Stomach (tissue), 9 donors: ENCODE data around the gene SLC7A9. TPM values are rescaled to one million over a fixed set of nuclear protein-coding genes. Genes with fewer than 3 reads are reported as not detected.

Source experiments
- DNase-seq, 2 donors: peaks; one replicate each; pipeline versions ENCODE4 v3.0.0 to v3.0.0-alpha.2; 2013 to 2019
- H3K27ac ChIP-seq, 5 donors: fragments of 200-600 bp in 4 of 5; sonication (generic) in 4 of 5; one replicate each; pipeline ENCODE4 v1.5.1; 2013 to 2019; ENCODE audit warnings: mild to moderate bottlenecking in 1 of 5, moderate library complexity in 1 of 5
- H3K27me3 ChIP-seq, 3 donors: fragments of 200-600 bp; sonication (generic); one replicate each; pipeline ENCODE4 v1.5.1; 2017 to 2019; ENCODE audit warnings: mixed run types in 1 of 3
- H3K36me3 ChIP-seq, 4 donors: fragments of 200-600 bp; sonication (generic); 1 replicate in 3 of 4; 2 replicates in 1 of 4; pipeline ENCODE4 v1.5.1; 2016 to 2019
- H3K4me1 ChIP-seq, 4 donors: fragments of 200-600 bp; sonication (generic); one replicate each; pipeline ENCODE4 v1.5.1; 2016 to 2019
- H3K4me3 ChIP-seq, 4 donors: fragments of 200-600 bp; sonication (generic) in 3 of 4; one replicate each; pipeline ENCODE4 v1.5.1; 2016 to 2019; ENCODE audit warnings: mild to moderate bottlenecking in 1 of 4
- H3K9me3 ChIP-seq, 4 donors: fragments of 200-600 bp; sonication (generic); one replicate each; pipeline ENCODE4 v1.5.1; 2016 to 2019
- CTCF ChIP-seq, 7 experiments: fragments of 450-650 bp in 4 of 7; fragments of 200-600 bp in 3 of 7; sonication (generic) in 3 of 7; IDR thresholded peaks; one replicate each; pipeline ENCODE4 v1.5.1; 2016 to 2019; ENCODE audit warnings: antibody characterized with exemption in 7 of 7, control low read depth in 2 of 7, mild to moderate bottlenecking in 1 of 7
- EP300 ChIP-seq: sonication (generic); formaldehyde crosslinking; IDR thresholded peaks from one replicate; pipeline ENCODE4 v1.6.1; 2017; ENCODE audit warnings: antibody characterized with exemption
- POLR2A ChIP-seq, 4 donors: fragments of 450-650 bp; IDR thresholded peaks; one replicate each; pipeline ENCODE4 v1.6.1; 2016; ENCODE audit warnings: antibody characterized with exemption in 4 of 4, control low read depth in 2 of 4, mild to moderate bottlenecking in 1 of 4, moderate library complexity in 1 of 4
- POLR2AphosphoS5 ChIP-seq, 3 donors: sonication (generic); formaldehyde crosslinking; IDR thresholded peaks; one replicate each; pipeline ENCODE4 v1.6.1; 2016; ENCODE audit warnings: antibody characterized with exemption in 3 of 3
- WGBS, 5 donors: extraction: QIAGEN DNeasy Blood & Tissue Kit in 3 of 5; methylation state at CpG; one replicate each; pipeline versions ENCODE4 v1.1.5 to v1.1.7; 2013 to 2018; 5-methylcytosine and 5-hydroxymethylcytosine counted together
- intact Hi-C: fragments of 100-400 bp; cut with DNase I; formaldehyde crosslinking; loops from one replicate; pipeline ENCODE4 v1.15.1; 2023; ENCODE audit warnings: low total_unique reads
- polyA plus RNA-seq, 3 donors: library from polyadenylated mRNA; stranded (reverse); fragments of 200-250 nt; gene quantifications; one replicate each; pipeline ENCODE4 v1.2.3, GENCODE V29; 2013
- total RNA-seq, 5 donors: library from RNA; depleted of rRNA; stranded (reverse); fragments of >200 nt; gene quantifications; one replicate each; pipeline versions ENCODE4 v1.1.0 to v1.2.3, GENCODE V29; 2014 to 2016
- donor health status: healthy with polysubstance abuse.
- donor health status: Bipolar disorder and iron deficiency.
- donor health status: healthy.

SLC7A9 gene
- total and polyA plus RNA-seq, 8 donors: 0.58 to 2.4 TPM; not detected in 6

- no peaks in the 10 kb centered on the region for H3K27me3 ChIP-seq
- H3K4me1 ChIP-seq: no peaks in the 10 kb centered on the region
- TF ChIP-seq EP300 (no peak), CTCF (IDR thresholded peaks at IDR 0.05) (no peak), POLR2AphosphoS5 (IDR thresholded peaks at IDR 0.05) (no peak), POLR2A (IDR thresholded peaks at IDR 0.05) (no peak)
- no peaks in the 10 kb centered on the region for H3K9me3 ChIP-seq
- intact Hi-C loops: no loop called here
- no peak overlapping the region for H3K27ac ChIP-seq
- peaks cover 3 to 68% (median 44%) of the 10 kb centered on the region in 4 donors for H3K36me3 ChIP-seq
- no peak overlapping the region for H3K4me3 ChIP-seq
- 89 to 96% (median 95%) methylated on average over 14 of the region's 14 CpGs for WGBS, 5 donors
- peak in 1 of 2 donors; percentile 19 for DNase-seq
These were observed 8.6 kb upstream of the SLC7A9 start for GRCh38 chr19:32877977-32878745.

- no peaks in the 10 kb centered on the region for H3K4me1 ChIP-seq
- H3K9me3 ChIP-seq: no peaks in the 10 kb centered on the region
- H3K27ac ChIP-seq: no peak overlapping the region
- intact Hi-C loops: no loop called here
- WGBS, 5 donors: 92 to 97% (median 93%) methylated on average over 9 of the region's 9 CpGs
- H3K27me3 ChIP-seq: no peaks in the 10 kb centered on the region
- peak in 1 of 2 donors; percentile 18 for DNase-seq
- TF ChIP-seq POLR2AphosphoS5 (IDR thresholded peaks at IDR 0.05): no peak
- TF ChIP-seq CTCF (IDR thresholded peaks at IDR 0.05): no peak
- TF ChIP-seq POLR2A (IDR thresholded peaks at IDR 0.05): no peak
- TF ChIP-seq EP300: no peak
- peaks cover 3 to 62% (median 44%) of the 10 kb centered on the region in 4 donors for H3K36me3 ChIP-seq
- no peak overlapping the region for H3K4me3 ChIP-seq
These were observed 7.9 kb upstream of the SLC7A9 start for GRCh38 chr19:32877323-32877912.

GRCh38 chr19:32876919-32877285 is 7.3 kb upstream of the SLC7A9 start:
- no peaks in the 10 kb centered on the region for H3K9me3 ChIP-seq
- intact Hi-C loops: no loop called here
- WGBS, 5 donors: 80 to 90% (median 86%) methylated on average over 12 of the region's 12 CpGs
- no peak for TF ChIP-seq POLR2AphosphoS5 (IDR thresholded peaks at IDR 0.05)
- TF ChIP-seq POLR2A (IDR thresholded peaks at IDR 0.05): no peak
- TF ChIP-seq CTCF (IDR thresholded peaks at IDR 0.05): no peak
- no peak for TF ChIP-seq EP300
- H3K36me3 ChIP-seq: peaks cover 3 to 59% (median 44%) of the 10 kb centered on the region in 4 donors
- no peaks in the 10 kb centered on the region for H3K27me3 ChIP-seq
- no peak for DNase-seq
- no peak overlapping the region for H3K27ac ChIP-seq
- no peak overlapping the region for H3K4me3 ChIP-seq
- H3K4me1 ChIP-seq: no peaks in the 10 kb centered on the region

- 73 to 87% (median 85%) methylated on average over 9 of the region's 9 CpGs for WGBS, 5 donors
- intact Hi-C loops: no loop called here
- peak in 1 of 2 donors; percentile 17 for DNase-seq
- H3K4me3 ChIP-seq: no peak overlapping the region
- no peaks in the 10 kb centered on the region for H3K27me3 ChIP-seq
- no peaks in the 10 kb centered on the region for H3K9me3 ChIP-seq
- peaks cover 3 to 54% (median 38%) of the 10 kb centered on the region in 4 donors for H3K36me3 ChIP-seq
- TF ChIP-seq EP300 (no peak), POLR2AphosphoS5 (IDR thresholded peaks at IDR 0.05) (no peak), CTCF (IDR thresholded peaks at IDR 0.05) (no peak), POLR2A (IDR thresholded peaks at IDR 0.05) (no peak)
- H3K27ac ChIP-seq: no peak overlapping the region
- H3K4me1 ChIP-seq: no peaks in the 10 kb centered on the region
These were observed 6.8 kb upstream of the SLC7A9 start for GRCh38 chr19:32876236-32876918.
